Gastrocnemius medialis (tissue), 4 donors: ENCODE data around the gene HRK. TPM values are rescaled to one million over a fixed set of nuclear protein-coding genes. Genes with fewer than 3 reads are reported as not detected.

Experiments used
- ATAC-seq, 2 donors: fragments of 150-250 bp; one replicate each; pipeline ENCODE4 v1.9.1; 2016
- DNase-seq, 2 donors: peaks; one replicate each; pipeline ENCODE4 v3.0.0-alpha.2; 2019
- H3K27ac ChIP-seq, 4 donors: fragments of 200-600 bp; sonication (generic); 1 replicate in 1 of 4; 2 replicates in 3 of 4; pipeline ENCODE4 v1.5.1; 2016 to 2018; ENCODE audit warnings: mild to moderate bottlenecking in 2 of 4, moderate library complexity in 1 of 4
- H3K27me3 ChIP-seq, 3 donors: fragments of 200-600 bp; sonication (generic) in 2 of 3; 1 replicate in 1 of 3; 2 replicates in 2 of 3; pipeline versions ENCODE4 v1.5.1 to v1.6.0; 2016 to 2019; ENCODE audit warnings: mild to moderate bottlenecking in 1 of 3, moderate library complexity in 1 of 3
- H3K36me3 ChIP-seq, 2 donors: fragments of 200-600 bp; sonication (generic) in 1 of 2; one replicate each; pipeline ENCODE4 v1.5.1; 2017 to 2018
- H3K4me1 ChIP-seq, 2 donors: fragments of 200-600 bp; sonication (generic) in 1 of 2; one replicate each; pipeline ENCODE4 v1.5.1; 2016 to 2017; ENCODE audit warnings: mild to moderate bottlenecking in 2 of 2
- H3K4me3 ChIP-seq, 4 donors: fragments of 200-600 bp; sonication (generic) in 3 of 4; 1 replicate in 1 of 4; 2 replicates in 3 of 4; pipeline ENCODE4 v1.5.1; 2016 to 2019; ENCODE audit warnings: mild to moderate bottlenecking in 2 of 4
- H3K9me3 ChIP-seq, 3 donors: fragments of 200-600 bp; sonication (generic) in 2 of 3; 1 replicate in 1 of 3; 2 replicates in 2 of 3; pipeline ENCODE4 v1.5.1; 2016 to 2019
- POLR2A ChIP-seq, 2 donors: fragments of 450-650 bp; IDR thresholded peaks; one replicate each; pipeline ENCODE4 v1.6.1; 2017; ENCODE audit warnings: antibody characterized with exemption in 2 of 2, mild to moderate bottlenecking in 2 of 2, moderate library complexity in 2 of 2
- in situ Hi-C, 4 donors: fragments of 200-750 bp; cut with MboI; loops; one replicate each; pipeline versions ENCODE4 v1.15.0 to v1.8.0; 2017; ENCODE audit warnings: low sequenced_read_pairs in 4 of 4
- intact Hi-C: fragments of 100-400 bp; cut with DNase I; formaldehyde crosslinking; loops from one replicate; pipeline ENCODE4 v1.15.1; 2023; ENCODE audit warnings: low total_unique reads
- total RNA-seq, 4 donors: library from RNA; depleted of rRNA; stranded (reverse); fragments of >200 nt; gene quantifications; one replicate each; pipeline versions ENCODE4 v1.1.0 to v1.2.3, GENCODE V29; 2016
- TF ChIP-seq, protein P1 (sequence below), 5 experiments: fragments of 450-650 bp in 3 of 5; fragments of 200-600 bp in 2 of 5; sonication (generic) in 2 of 5; IDR thresholded peaks in 4 of 5; conservative IDR thresholded peaks in 1 of 5; 1 replicate in 4 of 5; 2 replicates in 1 of 5; pipeline ENCODE4 v1.5.1; 2016 to 2019; ENCODE audit warnings: antibody characterized with exemption in 5 of 5, mild to moderate bottlenecking in 3 of 5, moderate library complexity in 3 of 5

HRK gene
- total RNA-seq, 4 donors from 2014 or later: not detected

DNA sequence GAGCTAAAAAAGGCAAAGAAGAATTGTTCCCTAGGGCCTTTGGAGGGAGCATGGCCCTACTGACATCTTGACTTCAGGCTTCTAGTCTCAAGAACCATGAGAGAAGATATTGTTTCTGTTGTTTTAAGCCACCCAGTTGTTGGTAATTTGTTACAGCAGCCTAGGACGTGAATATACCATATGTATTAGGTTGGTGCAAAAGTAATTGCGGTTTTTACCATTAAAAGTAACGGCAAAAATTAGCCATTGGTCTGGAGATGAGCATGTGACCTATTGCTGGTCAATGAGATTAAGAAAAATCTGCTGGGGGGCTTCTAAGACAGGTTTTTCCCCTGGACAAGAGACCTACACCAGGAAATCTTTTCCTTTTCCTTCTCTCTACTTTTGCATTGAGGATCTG lies 9.8 kb upstream of the HRK start:
- H3K27me3 ChIP-seq: peaks cover 0 to 4% (median 0%) of the 10 kb centered on the region in 3 donors
- no peaks in the 10 kb centered on the region for H3K4me1 ChIP-seq
- H3K27ac ChIP-seq: no peak overlapping the region
- ATAC-seq (no peak), DNase-seq (no peak)
- H3K36me3 ChIP-seq: no peaks in the 10 kb centered on the region
- H3K9me3 ChIP-seq: no peaks in the 10 kb centered on the region
- intact Hi-C loops (no loop called here), in situ Hi-C loops (no loop called here)
- H3K4me3 ChIP-seq: no peak overlapping the region
- TF ChIP-seq POLR2A (IDR thresholded peaks at IDR 0.05): no peak
- TF ChIP-seq, protein P1, sequence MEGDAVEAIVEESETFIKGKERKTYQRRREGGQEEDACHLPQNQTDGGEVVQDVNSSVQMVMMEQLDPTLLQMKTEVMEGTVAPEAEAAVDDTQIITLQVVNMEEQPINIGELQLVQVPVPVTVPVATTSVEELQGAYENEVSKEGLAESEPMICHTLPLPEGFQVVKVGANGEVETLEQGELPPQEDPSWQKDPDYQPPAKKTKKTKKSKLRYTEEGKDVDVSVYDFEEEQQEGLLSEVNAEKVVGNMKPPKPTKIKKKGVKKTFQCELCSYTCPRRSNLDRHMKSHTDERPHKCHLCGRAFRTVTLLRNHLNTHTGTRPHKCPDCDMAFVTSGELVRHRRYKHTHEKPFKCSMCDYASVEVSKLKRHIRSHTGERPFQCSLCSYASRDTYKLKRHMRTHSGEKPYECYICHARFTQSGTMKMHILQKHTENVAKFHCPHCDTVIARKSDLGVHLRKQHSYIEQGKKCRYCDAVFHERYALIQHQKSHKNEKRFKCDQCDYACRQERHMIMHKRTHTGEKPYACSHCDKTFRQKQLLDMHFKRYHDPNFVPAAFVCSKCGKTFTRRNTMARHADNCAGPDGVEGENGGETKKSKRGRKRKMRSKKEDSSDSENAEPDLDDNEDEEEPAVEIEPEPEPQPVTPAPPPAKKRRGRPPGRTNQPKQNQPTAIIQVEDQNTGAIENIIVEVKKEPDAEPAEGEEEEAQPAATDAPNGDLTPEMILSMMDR (IDR thresholded peaks at IDR 0.05 in 4 of 5, conservative IDR thresholded peaks at IDR 0.05 in 1 of 5): no peak

DNA sequence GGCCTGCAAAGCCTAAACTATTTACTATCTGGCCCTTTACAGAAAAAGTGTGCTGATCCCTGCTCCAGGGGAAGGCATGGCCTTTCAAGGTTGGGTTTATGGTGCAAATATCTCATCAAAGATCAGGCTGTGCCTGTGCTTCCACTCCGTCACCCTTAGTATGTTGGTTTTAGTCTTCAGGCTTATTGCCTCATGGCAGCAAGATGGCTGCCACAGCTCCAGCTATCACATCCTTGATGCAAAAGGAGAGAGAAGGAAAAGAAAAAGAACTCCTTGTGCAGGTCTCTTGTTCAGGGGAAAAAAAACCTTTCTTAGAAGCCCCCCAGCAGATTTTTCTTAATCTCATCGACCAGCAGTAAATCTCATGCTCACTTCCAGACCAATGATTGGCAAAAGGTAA lies 9.1 kb upstream of the HRK start:
- no peak for TF ChIP-seq POLR2A (IDR thresholded peaks at IDR 0.05)
- TF ChIP-seq, protein P1 (IDR thresholded peaks at IDR 0.05 in 4 of 5, conservative IDR thresholded peaks at IDR 0.05 in 1 of 5): no peak
- no peaks in the 10 kb centered on the region for H3K9me3 ChIP-seq
- H3K27ac ChIP-seq: no peak overlapping the region
- DNase-seq: no peak
- intact Hi-C loops (no loop called here), in situ Hi-C loops (no loop called here)
- H3K27me3 ChIP-seq: peaks cover 0 to 4% (median 0%) of the 10 kb centered on the region in 3 donors
- no peaks in the 10 kb centered on the region for H3K36me3 ChIP-seq
- no peak for ATAC-seq
- no peak overlapping the region for H3K4me3 ChIP-seq
- no peaks in the 10 kb centered on the region for H3K4me1 ChIP-seq

DNA sequence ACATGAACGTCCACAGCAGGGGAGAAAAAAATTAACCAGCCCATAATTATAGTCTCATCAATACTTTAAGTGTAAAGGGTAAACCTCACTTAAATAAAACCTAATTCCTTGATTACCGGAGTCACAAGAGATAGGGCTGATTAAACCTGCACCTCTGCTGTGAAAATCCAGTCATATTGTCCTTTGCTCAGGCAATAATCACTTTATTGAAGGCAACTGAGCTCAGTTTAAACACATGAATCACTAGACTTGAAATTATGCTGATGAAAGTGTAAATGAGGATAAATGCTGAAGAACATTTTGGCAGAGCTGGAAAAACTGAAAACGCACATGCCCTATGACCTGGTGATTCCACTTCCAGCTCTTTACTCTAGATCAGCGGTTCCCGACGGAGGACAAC lies 6.7 kb upstream of the HRK start:
- no peak for DNase-seq
- Histone ChIP-seq H3K36me3 (no peaks in the 10 kb centered on the region), H3K9me3 (no peaks in the 10 kb centered on the region), H3K27ac (no peak overlapping the region), H3K4me1 (no peaks in the 10 kb centered on the region), H3K27me3 (peaks cover 0 to 6% (median 2%) of the 10 kb centered on the region in 3 donors), H3K4me3 (no peak overlapping the region)
- ATAC-seq: no peak
- in situ Hi-C loops (no loop called here), intact Hi-C loops (no loop called here)
- TF ChIP-seq POLR2A (IDR thresholded peaks at IDR 0.05): no peak
- TF ChIP-seq, protein P1 (IDR thresholded peaks at IDR 0.05 in 4 of 5, conservative IDR thresholded peaks at IDR 0.05 in 1 of 5): no peak

DNA sequence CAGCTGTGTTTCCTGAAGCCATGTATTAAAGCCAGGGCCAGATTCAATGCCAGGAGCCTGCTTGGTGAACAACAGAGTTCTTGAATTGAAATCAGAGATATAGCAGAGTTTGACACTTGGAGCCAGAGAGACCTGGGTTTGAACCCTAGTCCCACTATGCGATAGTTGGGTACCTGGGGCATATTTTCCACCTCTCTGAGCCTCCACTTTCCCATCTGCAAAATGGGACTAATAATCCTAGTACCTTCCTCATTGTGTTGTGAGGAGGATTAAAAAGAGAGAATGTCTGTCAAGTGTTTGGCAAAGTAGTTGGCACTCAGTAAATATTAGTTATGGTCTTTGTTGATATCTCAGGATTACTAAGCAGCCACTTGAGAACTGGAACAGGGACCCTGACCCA lies 6.0 kb upstream of the HRK start:
- peaks cover 2 to 8% (median 6%) of the 10 kb centered on the region in 3 donors for H3K27me3 ChIP-seq

More for the DNA sequence above, 6.0 kb upstream of the HRK start:
- in situ Hi-C loops (no loop called here), intact Hi-C loops (no loop called here)
- no peak overlapping the region for H3K4me3 ChIP-seq
- H3K9me3 ChIP-seq: no peaks in the 10 kb centered on the region
- H3K27ac ChIP-seq: no peak overlapping the region
- peaks cover 0 to 2% of the 10 kb centered on the region in 2 donors for H3K4me1 ChIP-seq
- ATAC-seq (no peak), DNase-seq (no peak)
- H3K36me3 ChIP-seq: no peaks in the 10 kb centered on the region
- no peak for TF ChIP-seq POLR2A (IDR thresholded peaks at IDR 0.05)
- TF ChIP-seq, protein P1 (IDR thresholded peaks at IDR 0.05 in 4 of 5, conservative IDR thresholded peaks at IDR 0.05 in 1 of 5): no peak
